IPS-15b (cell line): ENCODE results near the gene PHKA2.

ENCODE experiments used
- H3K27me3 ChIP-seq: one replicate; pipeline ENCODE4 v1.6.1; 2013; ENCODE audit warnings: low read length; ENCODE audit not compliant: control insufficient read depth, insufficient read depth
- H3K36me3 ChIP-seq: one replicate; pipeline ENCODE4 v1.6.1; 2013; ENCODE audit warnings: low read length; ENCODE audit not compliant: control insufficient read depth, insufficient read depth
- H3K4me1 ChIP-seq: one replicate; pipeline ENCODE4 v1.6.1; 2013; ENCODE audit warnings: mild to moderate bottlenecking, low read length; ENCODE audit not compliant: control insufficient read depth, insufficient read depth
- H3K4me3 ChIP-seq: one replicate; pipeline ENCODE4 v1.5.1; 2013; ENCODE audit warnings: low read depth, low read length
- H3K9ac ChIP-seq: one replicate; pipeline ENCODE4 v1.6.1; 2013; ENCODE audit warnings: low read depth, mild to moderate bottlenecking, low read length
- H3K9me3 ChIP-seq: one replicate; pipeline ENCODE4 v1.6.1; 2013; ENCODE audit warnings: mild to moderate bottlenecking, low read length; ENCODE audit not compliant: control insufficient read depth, insufficient read depth

Gene PHKA2

GRCh38 chrX:18886344-18887161, 97.4 kb downstream of the PHKA2 start:
- Histone ChIP-seq H3K27me3 (no peaks in the 10 kb centered on the region), H3K9me3 (no peaks in the 10 kb centered on the region), H3K9ac (no peak overlapping the region), H3K36me3 (no peaks in the 10 kb centered on the region), H3K4me1 (peaks cover 7% of the 10 kb centered on the region), H3K4me3 (peak overlapping the region; percentile 43)

- Histone ChIP-seq H3K36me3 (no peaks in the 10 kb centered on the region), H3K4me3 (peak overlapping the region; percentile 43), H3K27me3 (no peaks in the 10 kb centered on the region), H3K4me1 (peaks cover 7% of the 10 kb centered on the region), H3K9me3 (no peaks in the 10 kb centered on the region), H3K9ac (no peak overlapping the region)
Observed at GRCh38 chrX:18886005-18886343, 97.9 kb downstream of the PHKA2 start.

- Histone ChIP-seq H3K36me3 (no peaks in the 10 kb centered on the region), H3K9ac (no peak overlapping the region), H3K27me3 (no peaks in the 10 kb centered on the region), H3K9me3 (no peaks in the 10 kb centered on the region), H3K4me3 (peak overlapping the region; percentile 43), H3K4me1 (peaks cover 7% of the 10 kb centered on the region)
Observed at GRCh38 chrX:18885328-18886004, 98.4 kb downstream of the PHKA2 start.

- H3K27me3 ChIP-seq: no peaks in the 10 kb centered on the region
- H3K4me1 ChIP-seq: peaks cover 7% of the 10 kb centered on the region
- no peak overlapping the region for H3K4me3 ChIP-seq
- no peak overlapping the region for H3K9ac ChIP-seq
- no peaks in the 10 kb centered on the region for H3K9me3 ChIP-seq
- no peaks in the 10 kb centered on the region for H3K36me3 ChIP-seq
Observed at GRCh38 chrX:18884916-18885315, 99.0 kb downstream of the PHKA2 start.

- Histone ChIP-seq H3K4me3 (no peak overlapping the region), H3K9ac (no peak overlapping the region), H3K4me1 (peaks cover 7% of the 10 kb centered on the region), H3K9me3 (no peaks in the 10 kb centered on the region), H3K36me3 (no peaks in the 10 kb centered on the region), H3K27me3 (no peaks in the 10 kb centered on the region)
Observed at GRCh38 chrX:18883961-18884765, 99.8 kb downstream of the PHKA2 start.

GRCh38 chrX:18883234-18883960, 100.5 kb downstream of the PHKA2 start:
- Histone ChIP-seq H3K36me3 (no peaks in the 10 kb centered on the region), H3K4me1 (peaks cover 7% of the 10 kb centered on the region), H3K27me3 (no peaks in the 10 kb centered on the region), H3K4me3 (no peak overlapping the region), H3K9me3 (no peaks in the 10 kb centered on the region), H3K9ac (no peak overlapping the region)

GRCh38 chrX:18879144-18879543, 104.8 kb downstream of the PHKA2 start:
- no peak overlapping the region for H3K9ac ChIP-seq

GRCh38 chrX:18877469-18877868, 106.4 kb downstream of the PHKA2 start:
- H3K9ac ChIP-seq: no peak overlapping the region
- H3K9me3 ChIP-seq: no peaks in the 10 kb centered on the region
- no peak overlapping the region for H3K4me3 ChIP-seq
- H3K27me3 ChIP-seq: no peaks in the 10 kb centered on the region
- no peaks in the 10 kb centered on the region for H3K4me1 ChIP-seq
- no peaks in the 10 kb centered on the region for H3K36me3 ChIP-seq

More at GRCh38 chrX:18879144-18879543, 104.8 kb downstream of the PHKA2 start:
- Histone ChIP-seq H3K27me3 (no peaks in the 10 kb centered on the region), H3K4me1 (no peaks in the 10 kb centered on the region), H3K4me3 (no peak overlapping the region), H3K9me3 (no peaks in the 10 kb centered on the region), H3K36me3 (no peaks in the 10 kb centered on the region)

GRCh38 chrX:18875256-18875878, 108.5 kb downstream of the PHKA2 start:
- Histone ChIP-seq H3K27me3 (no peaks in the 10 kb centered on the region), H3K4me1 (no peaks in the 10 kb centered on the region), H3K9me3 (no peaks in the 10 kb centered on the region), H3K4me3 (no peak overlapping the region), H3K36me3 (no peaks in the 10 kb centered on the region), H3K9ac (no peak overlapping the region)

- no peak overlapping the region for H3K9ac ChIP-seq
- H3K27me3 ChIP-seq: no peaks in the 10 kb centered on the region
- H3K4me1 ChIP-seq: no peaks in the 10 kb centered on the region
- H3K36me3 ChIP-seq: no peaks in the 10 kb centered on the region
- H3K9me3 ChIP-seq: no peaks in the 10 kb centered on the region
- no peak overlapping the region for H3K4me3 ChIP-seq
Observed at GRCh38 chrX:18874560-18875255, 109.2 kb downstream of the PHKA2 start.
